Iris pigment epithelial cell (primary cell): ENCODE measurements around the gene CRTC3.
"Not testable (repeated sequence)": the region's sequence is repeated elsewhere in the genome, so short reads cannot be mapped to it uniquely, and the experiment has no call there.

ENCODE experiments used
- DNase-seq: peaks from one replicate; pipeline ENCODE4 v3.0.0-alpha.2; 2011; ENCODE audit warnings: low read depth

The CRTC3 gene

GRCh38 chr15:90624278-90624981, 94.7 kb downstream of the CRTC3 start:
- DNase-seq: no peak

DNA sequence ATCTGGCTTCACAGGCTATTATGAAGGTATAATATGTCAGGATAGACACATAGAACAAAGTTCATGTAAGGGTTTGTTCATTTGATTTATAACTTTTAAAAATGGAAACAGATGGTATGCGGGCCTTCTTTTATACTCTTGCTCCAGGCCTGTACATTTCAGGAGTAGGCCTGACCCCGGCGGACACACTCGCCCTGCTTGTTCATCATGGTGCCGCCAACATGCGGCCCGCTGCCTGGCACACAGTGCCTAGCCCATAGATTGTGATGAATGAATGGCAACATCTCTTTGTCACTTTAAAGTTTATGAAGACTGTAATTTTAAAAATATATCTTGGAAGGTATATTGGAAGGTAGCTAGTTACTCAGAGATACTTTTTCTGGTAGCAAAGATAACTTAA, 95.3 kb downstream of the CRTC3 start:
- DNase-seq: no peak

GRCh38 chr15:90629217-90629616, 99.5 kb downstream of the CRTC3 start:
- DNase-seq: no peak

DNA sequence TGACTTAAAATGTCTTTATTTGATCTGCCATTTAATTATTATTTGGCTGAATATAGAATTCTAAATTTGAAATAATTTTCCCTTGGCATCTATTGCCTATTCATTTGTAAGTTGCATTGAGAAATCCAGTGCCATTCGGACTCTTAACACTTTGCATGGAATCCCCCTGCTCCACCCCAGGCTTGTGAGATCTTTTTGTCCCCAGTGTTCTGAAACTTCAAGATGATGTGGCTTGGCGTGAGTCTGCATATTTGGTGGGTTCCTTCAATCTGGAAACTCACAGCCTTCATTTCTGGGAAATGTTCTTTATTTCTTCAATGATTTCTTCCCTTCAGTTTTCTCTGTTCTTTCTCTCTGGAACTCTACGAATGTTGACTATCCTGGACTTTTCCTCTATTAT, 103.6 kb downstream of the CRTC3 start:
- DNase-seq: no peak

- DNase-seq: not testable (repeated sequence)
Measured at GRCh38 chr15:90636993-90637392, 107.3 kb downstream of the CRTC3 start.

DNA sequence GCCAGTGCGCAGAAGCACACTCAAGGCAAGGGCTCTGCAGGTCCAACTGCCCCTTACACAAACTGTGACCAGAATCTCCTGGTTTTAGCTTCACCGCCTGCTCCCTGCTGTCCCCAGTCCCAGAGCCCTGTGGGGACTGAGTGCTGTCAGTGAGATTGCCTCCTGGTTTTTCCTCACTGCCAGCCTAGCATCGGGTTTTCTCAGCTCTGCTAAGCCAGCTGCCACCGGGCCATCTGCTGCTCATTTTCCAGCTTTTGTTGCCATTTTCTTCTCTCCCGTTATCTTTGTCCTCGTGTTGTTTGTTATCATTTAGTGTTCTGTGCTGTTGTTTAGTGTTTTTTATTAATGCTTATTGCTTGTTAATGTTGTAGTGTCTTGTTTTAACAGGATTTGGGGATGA, 108.0 kb downstream of the CRTC3 start:
- no peak for DNase-seq

DNA sequence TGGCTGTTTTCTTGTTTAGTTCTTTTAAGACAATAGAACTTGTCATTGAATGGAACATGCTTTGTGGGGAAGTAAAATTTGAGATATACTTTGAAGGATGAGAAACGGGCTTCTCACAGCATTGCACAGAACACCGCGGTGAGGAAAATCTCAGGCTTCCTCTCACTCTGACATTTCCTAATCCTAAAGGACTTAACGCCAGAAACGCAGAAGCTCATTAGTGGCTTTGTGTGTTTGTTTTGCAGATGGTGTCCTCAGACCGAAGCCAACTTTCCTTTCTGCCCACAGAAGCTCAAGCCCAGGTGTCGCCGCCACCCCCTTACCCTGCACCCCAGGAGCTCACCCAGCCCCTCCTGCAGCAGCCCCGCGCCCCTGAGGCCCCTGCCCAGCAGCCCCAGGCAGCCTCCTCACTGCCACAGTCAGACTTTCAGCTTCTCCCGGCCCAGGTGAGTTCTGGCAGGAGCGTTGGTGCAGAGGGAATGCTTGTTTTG, 108.5 kb downstream of the CRTC3 start:
- no peak for DNase-seq

DNA sequence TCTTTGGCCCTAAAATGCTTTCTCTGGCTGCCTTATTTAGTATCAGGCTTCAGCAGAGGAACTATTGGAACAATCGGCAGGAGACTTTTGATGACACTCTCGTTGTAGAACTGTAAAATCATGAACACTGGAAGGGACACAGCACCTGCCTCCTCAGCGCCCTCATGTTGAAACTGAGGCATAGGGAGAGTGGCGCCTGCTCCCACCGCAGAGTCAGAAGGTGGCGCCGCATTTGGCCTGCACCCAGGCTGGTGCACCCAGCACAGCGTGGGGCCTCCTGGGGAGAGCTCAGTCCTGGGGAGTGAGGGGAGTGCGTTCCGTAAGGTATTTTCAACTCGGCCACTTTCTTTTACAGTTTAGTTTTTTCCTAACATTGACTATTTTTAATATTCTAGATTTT, 109.2 kb downstream of the CRTC3 start:
- no peak for DNase-seq

GRCh38 chr15:90640862-90641261, 111.1 kb downstream of the CRTC3 start:
- no peak for DNase-seq

- DNase-seq: no peak
Measured at GRCh38 chr15:90641581-90642463, 112.1 kb downstream of the CRTC3 start.

GRCh38 chr15:90642464-90643300, 113.0 kb downstream of the CRTC3 start:
- DNase-seq: no peak

GRCh38 chr15:90643301-90643632, 113.5 kb downstream of the CRTC3 start:
- no peak for DNase-seq

GRCh38 chr15:90644526-90644925, 114.8 kb downstream of the CRTC3 start:
- DNase-seq: no peak

DNA sequence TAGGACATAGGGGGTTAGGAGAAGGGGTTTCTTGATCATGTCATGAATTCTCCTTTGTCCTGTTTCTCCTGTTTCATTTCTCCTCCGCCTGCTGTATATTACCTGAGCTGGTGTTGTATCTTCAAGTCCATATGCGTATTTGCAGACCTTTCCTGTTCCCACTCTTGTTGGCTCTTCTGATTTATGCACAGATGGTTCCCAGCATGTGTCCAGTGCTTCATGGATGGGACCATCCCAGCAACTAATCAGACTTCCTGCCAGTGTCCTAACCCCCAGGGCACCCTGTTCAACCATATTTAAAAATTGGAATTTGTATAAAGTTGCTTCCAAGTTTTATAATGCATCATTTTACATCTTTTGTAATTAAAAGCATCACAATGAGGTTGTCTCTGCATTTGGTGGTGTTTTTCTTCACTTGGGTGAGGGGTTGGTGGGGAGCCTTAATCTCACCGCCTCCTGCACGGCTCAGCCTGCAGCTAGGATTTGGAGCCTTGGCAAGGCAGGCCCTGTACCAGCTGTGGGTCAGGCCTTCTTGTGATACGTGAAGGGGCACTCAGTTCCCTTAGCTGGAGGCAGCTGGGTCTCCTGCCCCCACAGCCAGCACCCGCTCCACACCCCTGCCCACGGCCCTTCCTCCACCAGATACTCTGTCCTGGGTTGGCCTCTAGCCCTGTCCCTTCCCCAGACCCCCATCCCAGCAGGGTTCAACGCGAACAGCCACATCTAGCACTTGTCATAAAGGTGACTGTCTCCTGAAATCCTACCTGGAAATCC, 115.4 kb downstream of the CRTC3 start:
- no peak for DNase-seq

DNA sequence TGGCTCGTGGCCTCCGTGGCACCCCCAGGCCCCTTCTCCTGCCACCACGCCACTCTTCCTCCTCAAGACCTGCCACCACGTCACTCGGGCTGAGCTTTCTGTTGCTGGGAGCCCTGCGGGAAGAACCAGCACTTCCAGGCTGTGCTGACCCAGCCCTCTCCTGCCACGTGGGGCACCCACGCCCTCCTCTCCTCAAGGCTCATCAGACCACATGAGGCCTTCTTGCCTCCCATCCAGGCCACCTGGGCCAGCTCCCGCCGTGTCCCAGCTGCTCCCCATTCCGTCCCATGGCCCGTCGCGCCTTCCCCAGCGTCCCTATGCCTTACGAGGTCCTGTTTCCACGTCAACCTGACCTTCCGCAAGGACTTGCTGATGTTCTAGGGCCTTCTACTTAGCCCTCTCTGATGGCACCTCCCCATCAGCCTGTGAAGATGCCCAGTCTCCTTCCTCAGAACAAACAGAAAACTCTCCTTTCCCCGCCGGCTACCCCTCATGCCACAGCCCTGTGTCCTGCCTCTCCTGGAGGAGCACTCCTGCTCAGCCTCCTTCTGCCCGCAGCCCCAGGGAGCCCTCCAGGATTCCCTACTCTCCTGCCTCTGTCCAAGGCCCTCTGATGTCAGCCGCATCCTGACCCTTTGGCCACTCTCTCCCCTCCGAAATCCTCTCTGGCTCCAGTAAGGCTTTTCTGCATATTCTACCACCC, 116.3 kb downstream of the CRTC3 start:
- DNase-seq: no peak

GRCh38 chr15:90646662-90647305, 117.1 kb downstream of the CRTC3 start:
- no peak for DNase-seq

DNA sequence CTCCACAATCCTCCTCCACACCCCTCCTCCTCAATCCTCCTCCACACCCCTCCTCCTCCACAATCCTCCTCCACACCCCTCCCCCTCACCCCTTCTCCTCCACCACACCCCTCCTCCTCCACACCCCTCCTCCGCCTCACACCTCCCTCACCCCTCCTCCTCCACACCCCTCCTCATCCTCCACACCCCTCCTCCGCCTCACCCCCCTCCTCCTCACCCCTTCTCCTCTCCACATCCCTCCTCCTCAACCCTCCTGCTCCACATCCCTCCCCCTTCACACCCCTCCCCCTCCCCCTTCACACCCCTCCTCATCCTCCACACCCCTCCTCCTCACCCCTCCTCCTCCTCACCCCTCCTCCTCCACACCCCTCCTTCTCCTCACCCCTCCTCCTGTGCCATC, 117.6 kb downstream of the CRTC3 start:
- DNase-seq: no peak

GRCh38 chr15:90648137-90649070, 118.7 kb downstream of the CRTC3 start:
- DNase-seq: peak; percentile 53
